Neural cell (in vitro differentiated cells): ENCODE data around the gene NUB1. TPM values are rescaled to one million over a fixed set of nuclear protein-coding genes. Genes with fewer than 3 reads are reported as not detected.

Experiments
- H2AFZ ChIP-seq: fragments of 200-600, 300-800 bp; sonication (generic), shearing (Covaris generic); 2 replicates; pipeline ENCODE4 v1.6.0; 2014; ENCODE audit warnings: low read depth, mild to moderate bottlenecking, antibody characterized with exemption, low read length, moderate library complexity
- H3F3A ChIP-seq: fragments of 200-600 bp; shearing (Covaris generic); 2 replicates; pipeline ENCODE4 v1.6.1; 2016; ENCODE audit warnings: mild to moderate bottlenecking, moderate library complexity, mixed read lengths, antibody characterized with exemption, low read length; ENCODE audit not compliant: insufficient read depth, poor library complexity, severe bottlenecking
- H3K27ac ChIP-seq: fragments of 200-600, 300-800 bp; sonication (generic), shearing (Covaris generic); 2 replicates; pipeline ENCODE4 v1.5.1; 2014; ENCODE audit warnings: mild to moderate bottlenecking, low read length, moderate library complexity
- H3K27me3 ChIP-seq: fragments of 300-800, 200-600 bp; sonication (generic), shearing (Covaris generic); 2 replicates; pipeline ENCODE4 v1.6.0; 2014; ENCODE audit warnings: mild to moderate bottlenecking, low read depth, low read length, moderate library complexity; ENCODE audit not compliant: insufficient read depth
- H3K36me3 ChIP-seq: fragments of 300-800, 200-600 bp; sonication (generic), shearing (Covaris generic); 2 replicates; pipeline ENCODE4 v1.5.1; 2014; ENCODE audit warnings: mild to moderate bottlenecking, antibody characterized with exemption, low read length, moderate library complexity; ENCODE audit not compliant: insufficient read depth
- H3K4me2 ChIP-seq: fragments of 300-800, 200-600 bp; sonication (generic), shearing (Covaris generic); 2 replicates; pipeline ENCODE4 v1.6.0; 2014; ENCODE audit warnings: mild to moderate bottlenecking, low read length
- H3K4me3 ChIP-seq: fragments of 300-800, 200-600 bp; sonication (generic), shearing (Covaris generic); 2 replicates; pipeline ENCODE4 v1.5.1; 2014; ENCODE audit warnings: mild to moderate bottlenecking, low read length, moderate library complexity
- H3K79me2 ChIP-seq: fragments of 200-600 bp; shearing (Covaris generic); replicated peaks from 2 replicates; pipeline ENCODE4 v1.6.0; 2014; ENCODE audit warnings: mild to moderate bottlenecking, low read length, moderate library complexity; ENCODE audit not compliant: insufficient read depth
- H3K9ac ChIP-seq: fragments of 300-800, 200-600 bp; sonication (generic), shearing (Covaris generic); 2 replicates; pipeline ENCODE4 v1.6.1; 2016; ENCODE audit warnings: mild to moderate bottlenecking, low read length, mixed read lengths
- H3K9me2 ChIP-seq: fragments of 200-600 bp; shearing (Covaris generic); 2 replicates; pipeline ENCODE4 v1.6.1; 2016; ENCODE audit warnings: mild to moderate bottlenecking, low read length, mixed read lengths; ENCODE audit not compliant: insufficient read depth
- H3K9me3 ChIP-seq: fragments of 200-600, 300-800 bp; sonication (generic), shearing (Covaris generic); 2 replicates; pipeline ENCODE4 v1.6.1; 2016; ENCODE audit warnings: mild to moderate bottlenecking, mixed run types, low read length, moderate library complexity, mixed read lengths
- H4K20me1 ChIP-seq: fragments of 200-600 bp; shearing (Covaris generic); 2 replicates; pipeline ENCODE4 v1.6.1; 2016; ENCODE audit warnings: mild to moderate bottlenecking, mixed run types; ENCODE audit not compliant: insufficient read depth
- CTCF ChIP-seq: fragments of 450-650 bp; IDR thresholded peaks from 2 replicates; pipeline ENCODE4 v1.5.1; 2014; ENCODE audit warnings: antibody characterized with exemption, mild to moderate bottlenecking, moderate library complexity; ENCODE audit not compliant: poor library complexity, severe bottlenecking
- EP300 ChIP-seq: fragments of 450-650 bp; conservative IDR thresholded peaks from 2 replicates; pipeline ENCODE4 v1.6.1; 2014; ENCODE audit warnings: antibody characterized with exemption, mild to moderate bottlenecking, moderate library complexity; ENCODE audit not compliant: poor library complexity, severe bottlenecking
- EZH2 ChIP-seq: fragments of 200-600, 300-800 bp; shearing (Covaris generic), sonication (generic); IDR thresholded peaks from 2 replicates; pipeline ENCODE4 v1.6.1; 2014; ENCODE audit warnings: antibody characterized with exemption, low read length, borderline replicate concordance, mild to moderate bottlenecking; ENCODE audit not compliant: insufficient read depth, poor library complexity, severe bottlenecking
- MXI1 ChIP-seq: fragments of 450-650 bp; conservative IDR thresholded peaks from 2 replicates; pipeline ENCODE4 v1.6.1; 2014; ENCODE audit warnings: antibody characterized with exemption, mild to moderate bottlenecking; ENCODE audit not compliant: poor library complexity, severe bottlenecking
- POLR2AphosphoS5 ChIP-seq: IDR thresholded peaks from 2 replicates; pipeline ENCODE4 v1.6.1; 2012
- RAD21 ChIP-seq: fragments of 450-650 bp; conservative IDR thresholded peaks from 2 replicates; pipeline ENCODE4 v1.6.1; 2014; ENCODE audit warnings: antibody characterized with exemption, mild to moderate bottlenecking, moderate library complexity
- REST ChIP-seq: IDR thresholded peaks from 2 replicates; pipeline ENCODE4 v1.6.1; 2012; ENCODE audit warnings: borderline replicate concordance
- SMC3 ChIP-seq: fragments of 450-650 bp; conservative IDR thresholded peaks from 2 replicates; pipeline ENCODE4 v1.6.1; 2014; ENCODE audit warnings: antibody characterized with exemption, mild to moderate bottlenecking, moderate library complexity; ENCODE audit not compliant: poor library complexity
- TAF1 ChIP-seq: IDR thresholded peaks from 2 replicates; pipeline ENCODE4 v1.6.1; 2012; ENCODE audit warnings: low read depth
- polyA plus RNA-seq: library from polyadenylated mRNA; depleted of rRNA; stranded (reverse); fragments of >200 nt; gene quantifications from 2 replicates; pipeline ENCODE4 v1.2.3, GENCODE V29; 2014

Gene NUB1
- polyA plus RNA-seq, 1 donor from 2014 or later, result 48.4 TPM

- no peaks in the 10 kb centered on the region for H3K9me3 ChIP-seq
- no peaks in the 10 kb centered on the region for H4K20me1 ChIP-seq
- no peaks in the 10 kb centered on the region for H3K27me3 ChIP-seq
- H3K4me3 ChIP-seq, result no peak overlapping the region
- TF ChIP-seq MXI1 (no peak), EZH2 (no peak)
- no peaks in the 10 kb centered on the region for H3K36me3 ChIP-seq
- H3K9ac ChIP-seq, result no peak overlapping the region
- H3K9me2 ChIP-seq, result no peaks in the 10 kb centered on the region
- H2AFZ ChIP-seq, result no peak overlapping the region
- H3K4me2 ChIP-seq, result no peak overlapping the region
- H3K27ac ChIP-seq, result no peak overlapping the region
- no peaks in the 10 kb centered on the region for H3K79me2 ChIP-seq
- no peaks in the 10 kb centered on the region for H3F3A ChIP-seq
Observed at GRCh38 chr7:151304856-151305255, 36.8 kb upstream of the NUB1 start.

GRCh38 chr7:151306374-151306773 lies 35.2 kb upstream of the NUB1 start:
- Histone ChIP-seq H3K4me3 (no peak overlapping the region), H3K79me2 (no peaks in the 10 kb centered on the region), H3F3A (no peaks in the 10 kb centered on the region), H3K27ac (no peak overlapping the region), H3K9ac (no peak overlapping the region), H3K9me2 (no peaks in the 10 kb centered on the region), H3K4me2 (no peak overlapping the region), H3K9me3 (no peaks in the 10 kb centered on the region), H4K20me1 (no peaks in the 10 kb centered on the region), H3K36me3 (no peaks in the 10 kb centered on the region), H2AFZ (no peak overlapping the region), H3K27me3 (no peaks in the 10 kb centered on the region)
- TF ChIP-seq TAF1 (no peak), CTCF (no peak), MXI1 (no peak), EZH2 (no peak), SMC3 (no peak), POLR2AphosphoS5 (no peak), REST (no peak), RAD21 (no peak), EP300 (no peak)

- no peak overlapping the region for H3K9ac ChIP-seq
- TF ChIP-seq REST (no peak), EP300 (no peak), EZH2 (no peak), TAF1 (no peak), CTCF (no peak), SMC3 (no peak), MXI1 (no peak), POLR2AphosphoS5 (no peak), RAD21 (no peak)
- no peaks in the 10 kb centered on the region for H3K79me2 ChIP-seq
- no peaks in the 10 kb centered on the region for H3K36me3 ChIP-seq
- no peaks in the 10 kb centered on the region for H3K27me3 ChIP-seq
- no peaks in the 10 kb centered on the region for H3F3A ChIP-seq
- H4K20me1 ChIP-seq, result no peaks in the 10 kb centered on the region
- no peak overlapping the region for H3K4me2 ChIP-seq
- no peaks in the 10 kb centered on the region for H3K9me2 ChIP-seq
- no peak overlapping the region for H2AFZ ChIP-seq
- no peak overlapping the region for H3K4me3 ChIP-seq
- no peaks in the 10 kb centered on the region for H3K9me3 ChIP-seq
- no peak overlapping the region for H3K27ac ChIP-seq
Observed at GRCh38 chr7:151306860-151307259, 34.8 kb upstream of the NUB1 start.
